NCI-H226 (cell line): ENCODE measurements around the gene CKB.

ENCODE experiments used
- DNase-seq: peaks from one replicate; pipeline ENCODE4 v3.0.0-alpha.2; 2015

Gene CKB

DNA sequence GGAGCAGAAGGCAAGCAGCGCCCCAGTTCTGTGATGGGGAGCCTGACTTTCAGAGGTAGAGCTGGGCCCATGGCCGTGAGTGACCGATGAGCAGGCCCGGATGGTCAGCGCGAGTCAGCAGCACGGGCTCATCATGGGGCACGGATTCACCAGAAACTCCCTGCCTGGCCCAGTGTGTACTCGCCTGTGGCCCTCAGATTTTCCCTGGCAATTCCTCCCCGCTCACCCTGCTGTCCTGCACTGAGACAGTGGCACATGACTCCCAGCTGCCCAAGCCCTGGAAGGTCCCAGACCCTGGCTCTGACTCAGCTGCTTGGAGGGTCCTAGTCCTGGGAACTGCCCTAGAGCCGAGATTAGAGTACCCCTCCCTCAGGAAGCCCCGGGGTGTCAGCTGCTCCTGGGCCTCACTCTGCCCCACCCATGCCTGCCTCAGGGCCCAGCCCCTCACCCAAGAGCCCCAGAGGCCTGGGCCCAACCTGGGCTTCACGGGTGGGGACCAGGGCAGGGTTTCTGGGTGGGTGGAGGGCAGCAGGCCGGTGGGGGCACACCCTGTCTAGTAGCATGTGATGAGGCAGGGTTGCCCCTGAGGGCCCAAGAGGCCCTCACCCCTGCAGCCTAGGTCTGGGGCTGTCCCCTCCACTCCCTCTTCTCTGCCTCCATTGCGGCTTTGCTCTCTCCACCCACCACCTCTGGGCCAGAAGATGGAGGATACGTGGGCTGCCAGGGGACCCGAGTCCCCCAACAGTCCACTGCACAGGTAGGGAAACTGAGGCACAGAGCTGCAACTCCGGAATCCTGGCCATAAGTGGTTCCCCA lies 14.8 kb upstream of the CKB start:
- DNase-seq: no peak

DNA sequence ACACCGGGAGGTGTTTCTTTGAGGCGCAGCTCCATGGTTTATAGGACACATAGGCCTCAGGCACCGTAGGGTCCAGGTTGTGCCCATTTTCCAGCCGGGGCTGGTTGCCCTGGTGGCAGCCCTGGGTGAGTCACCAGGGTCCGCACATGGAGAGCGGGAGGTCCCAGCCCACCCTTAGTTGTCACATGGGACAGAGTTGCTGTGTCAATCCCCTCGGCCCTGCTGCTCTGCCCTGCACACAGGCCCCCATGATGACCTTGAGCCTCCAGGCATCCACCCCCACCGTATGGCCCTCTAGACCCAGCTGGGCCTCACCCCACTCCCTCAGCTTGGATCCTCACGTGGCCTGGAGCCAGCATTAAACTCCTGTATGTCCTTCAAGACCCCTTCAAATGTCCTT lies 14.1 kb upstream of the CKB start:
- DNase-seq: no peak

DNA sequence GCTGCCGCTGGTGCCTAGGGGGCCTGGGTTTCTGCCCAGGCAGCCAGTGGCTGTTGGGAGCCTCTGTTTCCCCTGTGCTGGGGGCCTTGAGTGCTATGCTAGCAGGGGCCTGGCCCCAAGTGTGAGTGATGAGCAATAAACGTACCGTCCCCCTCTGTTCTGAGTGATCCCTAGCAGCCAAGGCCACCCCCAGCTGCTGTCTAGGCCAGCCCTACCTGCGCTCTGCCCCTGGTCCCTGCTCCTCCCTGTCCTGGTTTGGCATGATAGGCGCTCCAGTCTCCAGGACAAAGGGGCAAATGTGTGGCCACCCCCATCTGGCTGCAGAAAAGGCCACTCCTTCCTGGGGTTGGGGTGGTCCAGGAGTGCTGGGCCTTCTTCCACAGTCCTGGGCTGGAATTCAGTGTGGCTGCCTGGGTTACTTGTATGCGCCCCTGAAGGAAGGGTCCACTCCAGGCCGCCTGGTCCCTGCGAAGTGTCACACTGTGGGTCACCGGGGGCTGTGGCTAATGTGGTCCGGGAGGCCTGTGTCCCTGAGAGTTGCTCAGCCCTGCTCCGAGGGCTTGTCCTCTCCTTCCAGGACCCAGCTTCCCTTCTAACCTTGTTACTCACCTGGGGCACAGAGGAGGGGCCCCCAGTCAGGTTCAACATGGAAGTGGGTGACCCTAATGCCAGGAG lies 13.4 kb upstream of the CKB start:
- DNase-seq: no peak

DNA sequence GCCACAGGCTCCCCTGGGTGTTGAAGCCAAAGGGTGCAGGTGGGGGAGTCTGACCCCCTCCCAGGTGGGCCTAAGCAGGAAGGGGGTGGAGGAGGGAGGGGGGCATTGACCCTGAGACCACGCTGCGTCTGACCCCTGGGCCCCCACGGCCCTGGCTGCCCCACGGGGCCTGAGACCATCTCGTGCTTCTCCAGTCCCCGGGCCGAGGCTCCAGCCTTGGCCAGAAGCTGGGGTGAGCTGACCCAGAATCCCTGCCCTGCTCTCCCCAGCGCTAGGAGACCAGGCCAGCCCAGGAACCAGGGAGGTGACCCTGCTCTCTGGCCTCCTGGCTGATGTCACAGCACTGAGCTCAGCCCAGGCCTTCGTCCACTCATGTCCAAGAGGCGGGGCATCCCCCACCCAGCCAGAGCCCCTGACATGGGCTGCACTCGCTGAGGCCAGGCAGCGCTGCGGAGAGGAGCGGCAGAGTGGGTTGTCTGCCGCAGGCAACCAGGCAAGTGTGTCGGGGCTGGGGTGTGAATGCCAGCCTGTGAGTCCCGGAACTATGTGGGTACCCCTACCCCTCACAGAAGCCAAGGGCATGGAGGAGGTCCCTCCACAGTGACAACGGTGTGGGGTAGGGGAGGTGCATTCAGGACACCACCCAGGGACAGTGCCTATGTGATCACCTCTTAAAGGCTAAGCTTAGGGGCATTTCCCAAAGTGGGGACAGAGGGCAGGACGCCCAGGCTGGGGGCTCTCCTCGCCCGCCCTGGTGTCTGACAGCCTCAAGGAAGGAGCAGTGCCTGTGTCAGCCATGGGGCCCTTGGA lies 12.7 kb upstream of the CKB start:
- no peak for DNase-seq

DNA sequence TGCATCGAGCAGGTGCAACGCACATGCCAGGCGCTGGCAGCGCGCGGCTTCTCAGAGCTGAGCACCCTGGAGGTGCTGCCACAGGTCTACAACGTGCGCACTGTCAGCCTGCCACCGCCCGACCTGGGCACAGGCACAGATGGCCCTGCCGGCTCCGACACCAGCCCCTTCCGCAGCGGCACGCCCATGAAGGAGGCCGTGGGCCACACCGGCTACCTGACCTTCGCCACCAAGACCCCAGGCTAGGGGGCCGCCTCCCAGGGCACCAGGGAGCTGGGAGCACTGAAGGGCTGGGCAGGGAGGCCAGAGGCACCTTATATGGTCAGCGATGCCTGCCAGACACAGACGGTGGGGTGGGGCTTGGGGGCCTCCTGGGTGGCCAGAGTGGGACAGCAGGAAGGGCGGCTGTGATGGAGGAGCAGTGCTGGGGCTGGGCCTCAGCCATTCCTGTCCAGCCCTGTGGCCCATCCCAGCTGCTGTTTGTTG lies 12.0 kb upstream of the CKB start:
- no peak for DNase-seq

DNA sequence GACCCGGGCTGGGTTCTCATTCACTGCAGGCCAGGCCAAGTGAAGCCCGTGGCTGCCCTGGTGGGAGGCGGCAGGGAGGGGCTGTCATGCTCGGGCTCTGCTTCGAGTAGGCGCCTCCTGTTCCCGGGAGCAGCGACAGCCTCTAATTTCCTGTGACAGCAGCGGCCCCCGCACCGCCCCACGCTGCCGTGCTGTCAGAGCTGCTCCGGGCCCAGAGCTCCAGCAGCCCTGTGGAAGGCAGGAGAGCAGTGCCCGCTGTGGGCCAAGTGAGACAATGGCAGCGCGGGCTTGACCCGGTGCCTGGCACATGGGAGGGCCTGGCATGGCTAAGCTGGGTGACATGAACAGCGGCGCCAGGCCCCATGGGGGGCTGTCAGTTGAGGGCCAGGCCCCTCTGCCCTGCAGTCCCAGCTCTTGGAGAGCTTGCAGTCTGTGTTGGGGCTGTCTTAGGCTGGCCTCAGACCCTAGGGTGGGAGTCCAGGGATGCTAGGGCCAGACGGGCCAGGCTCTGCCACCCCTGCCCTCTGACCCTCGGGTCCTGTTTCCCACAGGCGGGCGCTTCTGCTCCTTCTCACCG lies 11.5 kb upstream of the CKB start:
- no peak for DNase-seq

DNA sequence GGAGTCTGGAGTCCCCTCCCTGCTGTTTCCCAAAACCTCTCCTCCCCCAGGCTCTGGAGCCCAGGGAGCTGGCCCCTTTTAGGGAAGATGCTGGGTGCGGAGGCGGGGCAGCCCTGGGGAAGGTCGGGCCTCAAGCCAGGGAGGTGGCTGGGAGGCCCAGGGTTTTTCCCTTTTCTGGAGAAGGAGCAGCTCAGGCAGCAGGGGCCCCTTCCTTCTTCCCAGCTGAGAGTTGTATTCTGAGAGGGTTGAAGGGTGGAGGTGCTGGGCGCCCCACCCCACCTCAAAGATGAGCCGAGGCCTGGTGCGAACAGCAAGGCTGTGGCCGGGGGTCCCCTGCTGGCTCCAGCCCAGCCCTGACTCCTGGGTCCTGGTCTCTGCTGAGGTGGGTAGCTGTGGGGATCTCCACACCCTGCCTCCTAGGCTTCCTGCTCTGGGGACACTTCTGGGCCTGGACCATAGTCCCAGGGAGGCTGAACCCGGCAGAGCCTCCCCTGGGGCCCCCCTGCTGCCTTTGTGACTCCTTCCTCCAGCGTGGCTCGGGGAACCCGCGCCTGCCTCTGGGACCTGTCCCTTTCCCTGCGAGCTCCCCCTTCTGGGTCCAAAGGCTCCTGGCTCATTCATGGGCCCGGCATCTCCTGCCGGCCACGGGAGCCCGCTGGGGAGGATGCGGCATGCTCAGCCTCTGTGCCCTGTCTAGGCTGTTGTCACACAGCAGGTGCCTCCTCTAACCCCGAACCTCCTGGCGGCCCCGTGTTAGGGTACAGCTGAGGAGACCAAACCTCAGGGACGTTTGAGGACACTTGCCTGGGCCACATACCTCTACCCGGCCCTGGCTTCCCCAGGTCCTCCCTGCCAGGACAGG lies 10.7 kb upstream of the CKB start:
- no peak for DNase-seq

DNA sequence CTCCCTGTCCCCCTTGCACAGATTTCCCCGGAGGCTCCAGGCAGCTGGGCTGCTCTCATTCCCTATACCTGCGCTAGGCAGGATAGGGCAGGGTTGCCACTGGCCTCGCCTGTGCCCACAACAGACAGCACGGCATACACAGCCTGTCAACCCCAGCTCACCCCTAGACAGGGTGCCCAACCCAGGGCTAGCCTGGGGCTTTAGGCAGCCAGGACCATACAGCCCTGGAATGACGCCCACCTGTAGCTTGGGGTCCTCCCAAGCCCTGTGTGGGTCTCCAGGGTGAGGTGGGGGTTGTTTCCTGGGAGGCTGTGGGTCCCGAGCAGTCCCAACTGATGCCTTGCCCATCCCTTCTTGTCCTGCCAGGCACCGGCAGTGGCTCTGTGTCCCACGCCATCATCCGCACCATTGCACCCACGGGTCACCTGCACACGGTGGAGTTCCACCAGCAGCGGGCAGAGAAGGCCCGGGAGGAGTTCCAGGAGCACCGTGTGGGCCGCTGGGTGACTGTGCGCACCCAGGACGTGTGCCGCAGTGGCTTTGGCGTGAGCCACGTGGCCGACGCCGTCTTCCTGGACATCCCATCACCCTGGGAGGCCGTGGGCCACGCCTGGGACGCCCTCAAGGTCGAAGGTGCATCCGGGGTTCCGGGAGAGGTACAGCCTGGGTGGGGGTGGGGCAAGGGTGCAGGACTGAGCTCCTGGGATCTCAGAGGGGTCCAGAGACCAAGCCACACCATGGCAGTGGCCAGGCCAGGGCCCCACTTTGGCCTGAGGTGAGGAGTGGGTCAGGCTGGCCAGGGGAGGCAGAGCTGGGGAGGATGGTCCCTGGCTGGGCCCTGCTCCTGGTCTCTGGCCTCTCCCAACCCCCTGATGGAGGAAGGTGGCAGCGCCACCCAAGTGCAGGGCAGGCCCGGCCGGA lies 9.8 kb upstream of the CKB start:
- DNase-seq: no peak

DNA sequence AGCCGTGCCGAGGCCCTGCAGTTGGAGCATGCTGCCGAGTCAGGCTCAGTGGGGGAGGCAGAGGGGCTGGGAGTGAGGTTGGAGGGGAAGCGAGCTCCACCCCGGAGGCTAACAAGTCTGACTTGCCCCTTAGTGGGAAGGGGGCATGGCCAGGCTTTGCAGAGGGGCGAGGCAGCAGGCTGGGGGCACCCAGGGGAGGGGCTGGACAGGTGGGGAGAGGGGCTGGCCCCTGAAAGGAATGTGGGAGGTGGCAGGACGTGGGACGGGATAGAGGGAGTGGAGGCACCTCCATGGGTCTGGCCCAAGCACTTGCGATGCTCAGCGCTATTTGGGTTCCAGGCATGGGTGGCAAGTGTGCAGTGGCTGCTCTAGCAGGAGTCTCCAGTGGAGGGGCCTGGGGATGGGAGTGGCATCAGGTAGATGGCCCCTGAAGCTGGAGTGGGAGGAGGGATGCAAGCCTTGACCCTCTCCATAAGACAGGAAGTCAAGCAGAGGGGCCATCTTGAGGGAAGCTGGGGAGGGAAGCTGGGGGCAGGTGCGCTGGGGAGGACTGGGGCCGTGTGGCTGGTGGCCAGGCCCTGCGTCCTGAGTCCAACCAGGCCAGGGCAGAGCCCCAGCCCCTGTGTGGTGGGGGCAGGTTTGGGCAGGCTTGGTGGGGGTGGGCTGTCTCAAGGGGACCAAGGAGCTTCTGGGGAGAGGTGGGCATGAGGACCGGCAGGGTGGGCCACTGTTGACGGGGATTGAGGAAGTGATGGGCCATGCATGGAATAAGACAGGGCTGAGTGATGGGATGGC lies 9.0 kb upstream of the CKB start:
- DNase-seq: no peak

DNA sequence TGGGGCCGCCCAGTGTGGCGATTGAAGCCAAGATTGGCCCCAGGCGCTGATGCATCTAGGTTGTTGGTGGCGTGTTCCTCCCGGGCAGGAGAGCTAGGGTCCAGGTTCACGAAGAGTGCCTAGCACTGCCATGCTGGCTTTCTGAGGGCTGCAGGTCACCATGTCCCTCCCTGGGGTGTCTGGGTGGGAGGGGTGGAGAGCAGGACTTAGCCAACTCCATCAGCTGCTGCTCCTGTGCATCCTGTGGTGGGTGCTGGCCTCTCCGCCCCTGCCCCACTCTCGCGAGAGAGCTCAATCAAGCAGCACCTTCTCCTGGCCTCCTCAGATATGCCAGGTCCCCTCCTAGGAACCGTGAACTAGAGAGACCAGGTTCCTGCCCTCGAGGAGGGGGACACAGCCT lies 8.2 kb upstream of the CKB start:
- DNase-seq: no peak

DNA sequence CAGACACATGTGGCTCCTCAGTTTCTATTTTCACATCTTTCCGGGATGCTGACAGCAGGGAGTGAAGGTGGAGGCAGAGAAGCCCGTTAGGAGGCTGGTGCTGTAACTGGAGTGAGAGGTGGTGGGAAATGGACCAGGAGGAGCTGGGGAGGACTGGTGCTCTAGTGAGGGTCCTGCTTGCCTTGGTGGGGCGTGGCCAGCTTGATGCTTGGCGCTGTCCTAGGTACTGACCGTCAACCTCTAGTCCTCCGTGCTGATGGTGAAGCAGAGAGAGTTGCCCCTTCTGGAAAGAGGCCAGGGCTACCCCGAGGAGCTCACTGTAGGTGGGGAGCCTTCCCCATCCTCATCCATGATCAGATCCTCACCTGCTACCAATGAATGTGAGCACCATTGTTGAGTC lies 7.8 kb upstream of the CKB start:
- no peak for DNase-seq

DNA sequence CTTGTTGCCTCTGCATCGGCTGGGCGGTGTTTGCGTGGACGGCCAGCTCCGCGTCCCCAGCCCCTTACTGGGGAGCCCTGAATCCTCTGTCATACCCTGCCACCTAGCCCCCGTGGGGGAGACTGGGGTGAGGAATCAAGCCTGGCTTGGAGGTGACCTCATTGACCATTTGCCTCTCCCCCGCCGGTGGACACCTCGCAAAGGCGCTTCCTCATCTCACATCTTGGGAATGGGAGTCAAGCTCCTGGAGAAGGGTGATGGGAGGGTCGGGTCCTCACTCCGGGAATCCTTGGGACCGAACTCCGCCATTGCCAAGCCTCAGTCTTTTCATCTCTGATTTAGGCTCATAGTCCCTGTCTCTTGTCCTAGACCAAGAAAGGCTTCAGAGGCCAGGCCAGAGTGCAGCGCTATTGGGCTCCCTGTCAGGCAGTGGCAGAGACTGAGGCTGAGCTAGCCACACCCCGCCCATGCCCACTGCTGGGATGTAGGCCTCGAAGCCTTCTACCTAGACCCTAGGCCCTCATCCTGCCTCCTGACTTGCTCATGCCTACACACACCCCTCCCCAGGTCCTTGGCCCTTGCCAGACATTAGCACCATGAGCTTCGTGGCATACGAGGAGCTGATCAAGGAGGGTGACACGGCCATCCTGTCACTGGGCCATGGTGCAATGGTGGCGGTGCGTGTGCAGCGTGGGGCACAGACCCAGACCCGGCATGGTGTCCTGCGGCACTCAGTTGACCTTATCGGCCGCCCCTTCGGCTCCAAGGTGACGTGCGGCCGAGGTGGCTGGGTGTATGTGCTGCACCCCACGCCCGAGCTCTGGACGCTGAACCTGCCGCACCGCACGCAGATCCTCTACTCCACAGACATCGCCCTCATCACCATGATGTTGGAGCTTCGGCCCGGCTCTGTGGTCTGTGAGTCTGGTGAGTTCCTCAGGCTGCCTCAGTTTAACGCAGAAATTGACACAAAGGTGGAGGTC lies 7.0 kb upstream of the CKB start:
- DNase-seq: no peak

DNA sequence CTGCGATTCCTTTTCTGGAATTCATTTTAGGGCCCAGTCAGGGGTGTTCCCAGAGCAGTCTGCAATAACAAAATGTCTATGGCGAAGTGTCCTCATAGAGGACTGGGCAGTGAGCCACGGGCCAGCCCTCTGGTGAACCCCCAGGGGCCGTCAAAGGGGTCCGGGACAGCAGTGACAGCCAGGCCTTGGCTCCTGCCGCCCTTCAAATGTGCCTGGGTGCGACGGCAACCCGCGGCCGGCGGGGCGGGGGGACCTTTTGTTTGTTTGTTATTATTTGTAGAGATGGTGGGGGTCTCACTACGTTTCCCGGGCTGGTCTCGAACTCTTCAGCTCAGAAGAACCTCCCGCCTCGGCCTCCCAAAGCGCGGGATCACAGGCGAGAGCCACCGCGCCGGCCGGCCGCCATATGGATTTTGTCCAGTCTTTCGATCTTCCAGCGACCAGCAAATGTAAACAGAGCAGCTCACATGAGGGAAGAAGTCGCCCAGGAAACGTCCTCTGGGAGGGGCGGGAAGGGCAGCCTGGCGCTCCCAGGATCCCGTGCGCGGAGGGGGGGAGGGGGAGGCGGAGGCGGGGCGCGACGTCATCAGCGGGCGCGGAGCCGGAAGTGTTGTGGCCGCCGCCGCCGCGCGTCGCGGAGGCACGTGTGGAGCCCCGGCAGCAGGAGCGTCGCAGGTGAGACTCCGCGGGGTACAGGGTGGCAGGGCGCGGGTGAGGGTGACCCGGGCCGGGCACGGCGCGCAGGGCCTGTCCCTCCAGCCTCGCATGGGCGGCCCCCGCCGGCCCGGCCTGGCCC lies 6.2 kb upstream of the CKB start, which contains the start of gene TRMT61A:
TSS of gene TRMT61A (plus strand) at position 610 of the 796 bp plus-strand sequence. CDS start 783 bp downstream, outside the sequence.
- peak; percentile 64 for DNase-seq

DNA sequence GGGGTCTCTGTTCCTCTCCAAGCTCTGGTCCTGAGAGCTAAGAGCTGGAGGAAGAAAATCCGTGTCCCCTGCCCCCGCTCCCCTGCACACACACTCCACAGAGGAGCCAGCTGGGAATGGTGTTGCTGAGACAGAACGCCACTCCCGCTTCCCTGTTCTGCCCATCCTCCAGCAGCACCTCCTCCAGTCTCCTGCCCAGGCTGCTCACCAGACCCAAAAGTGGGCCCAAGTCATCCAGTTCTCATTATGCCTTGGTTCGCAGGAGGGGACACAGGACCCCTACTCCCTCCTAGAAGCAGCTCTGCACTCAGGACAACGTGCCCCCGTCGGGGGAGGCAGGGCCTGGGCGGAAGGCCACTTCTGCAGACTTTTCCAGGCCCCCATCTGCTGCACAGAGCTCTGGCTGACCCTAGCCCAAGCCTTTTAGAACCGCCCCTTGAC lies 5.5 kb upstream of the CKB start:
- DNase-seq: no peak

DNA sequence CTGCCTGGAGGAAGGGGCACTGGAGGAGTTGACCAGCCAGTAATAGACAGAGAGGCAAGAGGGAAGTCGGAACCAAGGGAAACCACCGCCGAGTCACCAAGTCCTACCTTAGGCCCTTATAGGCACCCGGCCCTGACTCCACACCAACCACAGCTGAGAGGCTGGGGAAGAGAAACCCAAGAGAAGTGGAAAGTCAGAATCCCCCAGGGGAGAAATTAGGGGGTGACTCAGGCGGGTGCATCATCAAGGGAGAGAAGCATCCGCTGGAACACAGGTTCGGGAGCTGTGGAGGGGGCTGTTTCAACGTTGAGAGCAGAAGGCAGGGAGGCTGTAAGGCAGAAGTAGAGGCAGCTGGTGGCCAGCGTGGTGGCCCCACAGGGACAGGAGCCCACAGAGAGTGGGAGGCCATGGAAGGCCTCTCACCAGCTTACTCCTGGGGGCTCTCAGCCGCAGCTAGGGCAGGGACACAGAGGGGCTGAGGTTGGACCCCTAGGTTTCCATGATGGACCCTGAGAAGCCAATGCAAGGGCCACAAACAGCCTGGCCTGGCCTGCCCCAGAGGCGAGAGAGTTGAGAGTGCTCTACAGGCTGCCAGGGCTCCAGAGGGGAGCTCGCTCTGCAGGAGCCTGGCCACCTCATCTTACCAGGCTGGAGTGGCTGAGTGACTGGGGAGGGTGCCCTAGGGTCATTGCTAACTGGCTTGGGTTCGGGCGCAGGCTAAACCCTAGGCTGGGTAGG lies 4.9 kb upstream of the CKB start:
- DNase-seq: no peak

DNA sequence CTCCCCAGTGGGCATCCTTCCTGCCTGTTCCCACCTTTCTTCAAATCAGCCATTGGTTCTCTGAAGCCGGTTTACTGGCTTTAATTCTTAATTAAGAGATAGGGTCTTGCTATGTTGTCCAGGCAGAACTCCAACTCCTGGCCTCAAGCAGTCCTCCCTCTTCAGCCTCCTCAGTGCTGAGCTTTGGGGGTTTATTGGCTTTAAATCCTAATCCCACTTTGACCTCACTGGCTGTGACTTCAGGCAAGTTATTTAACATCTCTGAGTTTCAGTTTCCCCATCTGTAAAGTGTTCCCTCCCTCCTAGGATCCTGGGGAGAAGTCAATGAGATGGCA lies 4.3 kb upstream of the CKB start:
- DNase-seq: no peak

DNA sequence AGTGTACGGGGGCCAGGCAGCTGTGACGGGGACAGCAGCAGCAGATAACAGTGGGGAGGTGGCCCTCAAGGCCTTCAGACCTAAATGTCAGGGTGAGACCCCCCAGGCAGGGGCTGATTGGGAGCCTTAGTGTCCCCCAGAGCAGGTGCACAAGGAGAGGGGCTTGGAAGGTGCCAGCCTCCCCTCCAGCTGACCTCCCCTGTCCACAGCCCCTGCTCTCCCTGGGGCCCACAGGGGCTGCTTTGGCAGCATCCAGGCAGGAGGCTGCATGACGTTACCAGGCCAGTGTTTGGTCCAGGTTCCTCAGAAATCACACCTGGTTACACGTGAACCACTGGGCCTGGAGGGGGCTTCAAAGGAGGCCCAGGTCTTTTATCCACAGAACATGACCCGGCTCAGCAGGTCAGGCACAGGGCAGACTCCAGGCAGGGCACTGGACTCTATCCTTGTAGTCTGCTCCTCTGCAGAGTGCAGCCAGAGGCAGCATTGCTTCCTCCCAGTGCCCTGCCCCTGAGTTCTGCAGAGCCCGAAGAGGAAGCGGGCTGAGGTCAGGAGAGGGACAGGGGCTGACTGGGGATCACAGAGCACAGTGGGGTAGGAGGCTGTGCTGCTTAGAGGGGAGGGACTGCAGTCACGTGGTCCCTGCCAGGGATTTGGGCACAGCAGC lies 3.8 kb upstream of the CKB start:
- DNase-seq: no peak
